ENCODE data around the gene APP. TPM values are rescaled to one million over a fixed set of nuclear protein-coding genes. Genes with fewer than 3 reads are reported as not detected.
A peak's percentile ranks its signal among the peaks of the same experiment; 100 is the strongest.

Gene APP
- total RNA-seq, 1 donor from 2014 or later, result 358 TPM

- DNase-seq, result no peak
- peak; percentile 23 to 51 for ATAC-seq
- H3K27ac ChIP-seq, result no peak overlapping the region
These were observed 172.6 kb downstream of the APP start for GRCh38 chr21:25997788-25998611.

GRCh38 chr21:25995278-25995677 is 175.3 kb downstream of the APP start:
- Histone ChIP-seq H3K36me3 (peaks cover 13% of the 10 kb centered on the region), H3K9me3 (no peaks in the 10 kb centered on the region), H3K27me3 (ENCODE audit: low read depth) (no peaks in the 10 kb centered on the region), H3K4me1 (no peaks in the 10 kb centered on the region), H3K27ac (no peak overlapping the region), H3K4me3 (no peak overlapping the region)
- DNase-seq, result no peak
- TF ChIP-seq CTCF (IDR thresholded peaks at IDR 0.05), result no peak
- intact Hi-C loops (cut with DNase I), result no loop called here
- no peak for ATAC-seq

More at GRCh38 chr21:25997788-25998611, 172.6 kb downstream of the APP start:
- Histone ChIP-seq H3K9me3 (no peaks in the 10 kb centered on the region), H3K36me3 (peaks cover 13% of the 10 kb centered on the region), H3K4me3 (no peak overlapping the region), H3K27me3 (ENCODE audit: low read depth) (no peaks in the 10 kb centered on the region), H3K4me1 (no peaks in the 10 kb centered on the region)
- TF ChIP-seq CTCF (IDR thresholded peaks at IDR 0.05), result no peak
- intact Hi-C loops (cut with DNase I), result no loop called here

GRCh38 chr21:25994758-25995163 is 175.8 kb downstream of the APP start:
- H3K27me3 ChIP-seq (ENCODE audit: low read depth), result no peaks in the 10 kb centered on the region
- ATAC-seq (no peak), DNase-seq (no peak)
- no peak overlapping the region for H3K4me3 ChIP-seq
- H3K36me3 ChIP-seq, result peaks cover 13% of the 10 kb centered on the region
- no peaks in the 10 kb centered on the region for H3K4me1 ChIP-seq
- no peak for TF ChIP-seq CTCF (IDR thresholded peaks at IDR 0.05)
- no peak overlapping the region for H3K27ac ChIP-seq
- intact Hi-C loops (cut with DNase I), result no loop called here
- no peaks in the 10 kb centered on the region for H3K9me3 ChIP-seq

GRCh38 chr21:25988738-25989137 is 181.8 kb downstream of the APP start:
- Histone ChIP-seq H3K36me3 (no peaks in the 10 kb centered on the region), H3K27ac (no peak overlapping the region), H3K27me3 (ENCODE audit: low read depth) (no peaks in the 10 kb centered on the region), H3K4me3 (no peak overlapping the region), H3K4me1 (no peaks in the 10 kb centered on the region), H3K9me3 (no peaks in the 10 kb centered on the region)
- no peak for TF ChIP-seq CTCF (IDR thresholded peaks at IDR 0.05)
- intact Hi-C loops (cut with DNase I), result no loop called here
- ATAC-seq (no peak), DNase-seq (no peak)

- H3K27ac ChIP-seq, result no peak overlapping the region
- intact Hi-C loops (cut with DNase I), result no loop called here
- no peak overlapping the region for H3K4me3 ChIP-seq
- H3K27me3 ChIP-seq (ENCODE audit: low read depth), result no peaks in the 10 kb centered on the region
- no peaks in the 10 kb centered on the region for H3K9me3 ChIP-seq
- ATAC-seq (no peak), DNase-seq (no peak)
- no peaks in the 10 kb centered on the region for H3K36me3 ChIP-seq
- no peak for TF ChIP-seq CTCF (IDR thresholded peaks at IDR 0.05)
- no peaks in the 10 kb centered on the region for H3K4me1 ChIP-seq
These were observed 183.0 kb downstream of the APP start for GRCh38 chr21:25987531-25987930.
